ENCODE measurements around the gene TMEM97. TPM values are rescaled to one million over a fixed set of nuclear protein-coding genes. Genes with fewer than 3 reads are reported as not detected.

TMEM97 gene
- 55.6 TPM for total RNA-seq (2021; ENCODE audit: unreplicated experiment)
- polyA plus RNA-seq (2012), result 19.4 and 26.7 TPM in 2 replicates
- Bru-seq, nascent RNA, result percentile 79 among the genes with signal in this experiment
- BruChase-seq, experiment 1, labeled RNA remaining after a 6-hour chase, result percentile 86 among the genes with signal in this experiment
- percentile 87 among the genes with signal in this experiment for BruChase-seq, experiment 2, labeled RNA remaining after a 2-hour chase
- long read RNA-seq, transcript TMEM97-201 (3 exons, 2,568 nt), result major isoform, 73 of 84 reads
- long read RNA-seq, partial matches to known transcripts, result 6 of 84 reads
- long read RNA-seq, other reads (novel, unspliced or antisense), result 4 of 84 reads

GRCh38 chr17:28318759-28319597, at the start of gene TMEM97:
Gene TMEM97, plus strand, starts transcription at chr17:28319200. Its CDS starts 40 bp downstream, at chr17:28319240.
- H3K27me3 ChIP-seq (ENCODE audit: insufficient read depth, low read length), result no peaks in the 10 kb centered on the region
- peaks cover 49% of the 10 kb centered on the region for H3K79me2 ChIP-seq (ENCODE audit: insufficient read depth, low read length)
- peaks cover 12 to 26% of the 10 kb centered on the region in 2 experiments; a peak in 3 of 4 replicates for H3K4me1 ChIP-seq (ENCODE audit: control insufficient read depth in 1 of 2, insufficient read depth in 2 of 2, low read length in 2 of 2)
- CTCF ChIA-PET, result interaction anchor here (0.6 to 0.9 kb wide), 2 partner anchors 16 to 106 kb away, joined by 3 read pairs; partner anchors contain the start of genes IFT20 and TNFAIP1
- H3K9me2 ChIP-seq (ENCODE audit: insufficient read depth), result no peaks in the 10 kb centered on the region
- BruUV-seq (replicated peaks), result no TSS peak
- peak within 1 kb of the TSS; percentile 98 for H3K4me2 ChIP-seq (ENCODE audit: low read length)
- peak within 1 kb of the TSS; percentile 91 for H3K9ac ChIP-seq (ENCODE audit: low read length)
- H3K4me3 ChIP-seq (replicated peaks in 1 of 2; ENCODE audit: low read depth in 1 of 2, low read length in 2 of 2), result peak within 1 kb of the TSS; percentile 86 to 95
- POLR2A ChIA-PET, result interaction anchor here (2.4 kb wide), 1 partner anchor 17 kb away, joined by 8 read pairs; the partner anchor contains the start of genes IFT20 and TNFAIP1
- peaks cover 0 to 6% of the 10 kb centered on the region in 2 experiments; a peak in 1 of 4 replicates for H3K36me3 ChIP-seq (ENCODE audit: control insufficient read depth in 1 of 2, insufficient read depth in 2 of 2, low read length in 2 of 2)
- peak within 1 kb of the TSS; percentile 71 for H3K27ac ChIP-seq (ENCODE audit: low read depth, low read length)
- no peak within 1 kb of the TSS for H2AFZ ChIP-seq (ENCODE audit: low read depth, low read length, poor library complexity, severe bottlenecking)
- RAD21 ChIA-PET (ENCODE audit: low non-redundant PET in 1 of 2, low total read pairs in 2 of 2, uncharacterized antibody in 2 of 2, unreplicated experiment in 2 of 2), result no interaction called here
- DNase-seq (ENCODE audit: low read depth, low spot score) (peak; percentile 90), ATAC-seq (peak; percentile 97)
- no peaks in the 10 kb centered on the region for H3K9me3 ChIP-seq (ENCODE audit: control insufficient read depth in 1 of 2, insufficient read depth in 1 of 2, low read depth in 1 of 2, low read length in 2 of 2)
- intact Hi-C loops (cut with micrococcal nuclease), result loop anchor here (1.0 to 10.0 kb wide), 2 partner anchors 16 to 56 kb away; partner anchors contain the start of genes IFT20, SARM1, TNFAIP1 and VTN
- no peaks in the 10 kb centered on the region for H4K20me1 ChIP-seq (ENCODE audit: insufficient read depth)
- TF ChIP-seq ZFX (IDR thresholded peaks at IDR 0.05), result peak; percentile 76; the same call in 1 of the 2 replicates
- no peak for TF ChIP-seq YY1 (IDR thresholded peaks at IDR 0.05; ENCODE audit: extremely low read depth, insufficient replicate concordance, low read depth, low read length)
- TF ChIP-seq JUND (IDR thresholded peaks at IDR 0.05), result no peak
- no peak for TF ChIP-seq ELF1 (IDR thresholded peaks at IDR 0.05; ENCODE audit: borderline replicate concordance, low read depth)
- peak; percentile 95 for TF ChIP-seq SP1 (IDR thresholded peaks at IDR 0.05; ENCODE audit: low read depth)
- peak; percentile 61 for TF ChIP-seq EGR1 (IDR thresholded peaks at IDR 0.05; ENCODE audit: low read depth)
- peak; percentile 82 for TF ChIP-seq POLR2AphosphoS5 (IDR thresholded peaks at IDR 0.05; ENCODE audit: low read depth, low read length)
- TF ChIP-seq ATF3 (IDR thresholded peaks at IDR 0.05), result no peak
- no peak for TF ChIP-seq CEBPB (IDR thresholded peaks at IDR 0.05; ENCODE audit: low read depth)
- no peak for TF ChIP-seq SRF (IDR thresholded peaks at IDR 0.05; ENCODE audit: low read depth)
- TF ChIP-seq RAD21 (IDR thresholded peaks at IDR 0.05; ENCODE audit: low read depth), result no peak
- 0 out of 6 replicates have a peak, but pooled peaks of 1 of the 3 experiments have one; percentile 2 for TF ChIP-seq CTCF (IDR thresholded peaks at IDR 0.05 in 2 of 3, conservative IDR thresholded peaks at IDR 0.05 in 1 of 3; ENCODE audit: borderline replicate concordance in 1 of 3, insufficient read depth in 1 of 3, low read depth in 2 of 3, low read length in 2 of 3)
- TF ChIP-seq MAX (IDR thresholded peaks at IDR 0.05), result peak; percentile 95
- TF ChIP-seq SIN3A (IDR thresholded peaks at IDR 0.05; ENCODE audit: low read depth), result 0 out of 2 replicates have a peak, but pooled peaks have one; percentile 61
- TF ChIP-seq REST (IDR thresholded peaks at IDR 0.05; ENCODE audit: low read depth), result no peak
- no peak for TF ChIP-seq TCF7L2 (IDR thresholded peaks at IDR 0.05; ENCODE audit: borderline replicate concordance, extremely low read depth, insufficient read depth, insufficient read length)
- TF ChIP-seq EZH2 (IDR thresholded peaks at IDR 0.05), result no peak
